HFFc6 (cell line): ENCODE results near the gene GSDMA. TPM values are rescaled to one million over a fixed set of nuclear protein-coding genes. Genes with fewer than 3 reads are reported as not detected.

Experiments
- DNase-seq: peaks from one replicate; pipeline ENCODE4 v3.0.0-alpha.2; 2018
- H3K27ac Mint-ChIP-seq: 2 replicates; pipeline ENCODE4 v1.8.0; 2020; ENCODE audit warnings: mild to moderate bottlenecking, mixed read lengths
- H3K27me3 Mint-ChIP-seq: 2 replicates; pipeline ENCODE4 v1.8.0; 2021; ENCODE audit warnings: mild to moderate bottlenecking, moderate library complexity, mixed read lengths; ENCODE audit not compliant: insufficient read depth
- H3K36me3 Mint-ChIP-seq: 2 replicates; pipeline ENCODE4 v1.8.0; 2021; ENCODE audit warnings: low read depth, mixed read lengths
- H3K4me1 Mint-ChIP-seq: 2 replicates; pipeline ENCODE4 v1.8.0; 2020; ENCODE audit warnings: low read depth, mixed read lengths
- H3K4me3 Mint-ChIP-seq: 2 replicates; pipeline ENCODE4 v1.8.0; 2020; ENCODE audit warnings: mild to moderate bottlenecking, moderate library complexity, mixed read lengths
- H3K9me3 Mint-ChIP-seq: 2 replicates; pipeline ENCODE4 v1.8.0; 2020; ENCODE audit warnings: mild to moderate bottlenecking, mixed read lengths
- CTCF ChIP-seq: fragments of 200-600 bp; sonication (generic); IDR thresholded peaks from 2 replicates; pipeline ENCODE4 v1.5.0; 2021; ENCODE audit warnings: antibody characterized with exemption, mild to moderate bottlenecking
- total RNA-seq, 6 experiments: library from RNA; stranded (reverse); fragmentation: NEBNext Ultra II Directional; extraction: Animal tissue kit (Norgen Biotek cat#: 25700); gene quantifications; 2 replicates in 1 of 6; 3 replicates in 5 of 6; pipeline ENCODE4 v1.2.3, GENCODE V29; 2021

Gene GSDMA
- total RNA-seq, 6 experiments from 2014 or later: 0.11 to 0.43 (median 0.36) TPM

GRCh38 chr17:39935909-39936308 is 26.9 kb upstream of the GSDMA start:
- no peaks in the 10 kb centered on the region for H3K36me3 Mint-ChIP-seq
- H3K9me3 Mint-ChIP-seq: no peaks in the 10 kb centered on the region
- no peak for DNase-seq
- H3K4me3 Mint-ChIP-seq: no peak overlapping the region
- no peak overlapping the region for H3K27ac Mint-ChIP-seq
- H3K4me1 Mint-ChIP-seq: peaks cover 29% of the 10 kb centered on the region
- peaks cover 8% of the 10 kb centered on the region for H3K27me3 Mint-ChIP-seq
- TF ChIP-seq CTCF: no peak

GRCh38 chr17:39937447-39937846 is 25.4 kb upstream of the GSDMA start:
- H3K27me3 Mint-ChIP-seq: peaks cover 10% of the 10 kb centered on the region
- H3K4me3 Mint-ChIP-seq: no peak overlapping the region
- H3K36me3 Mint-ChIP-seq: no peaks in the 10 kb centered on the region
- no peak overlapping the region for H3K27ac Mint-ChIP-seq
- TF ChIP-seq CTCF: no peak
- peaks cover 29% of the 10 kb centered on the region for H3K4me1 Mint-ChIP-seq
- H3K9me3 Mint-ChIP-seq: no peaks in the 10 kb centered on the region
- no peak for DNase-seq

DNA sequence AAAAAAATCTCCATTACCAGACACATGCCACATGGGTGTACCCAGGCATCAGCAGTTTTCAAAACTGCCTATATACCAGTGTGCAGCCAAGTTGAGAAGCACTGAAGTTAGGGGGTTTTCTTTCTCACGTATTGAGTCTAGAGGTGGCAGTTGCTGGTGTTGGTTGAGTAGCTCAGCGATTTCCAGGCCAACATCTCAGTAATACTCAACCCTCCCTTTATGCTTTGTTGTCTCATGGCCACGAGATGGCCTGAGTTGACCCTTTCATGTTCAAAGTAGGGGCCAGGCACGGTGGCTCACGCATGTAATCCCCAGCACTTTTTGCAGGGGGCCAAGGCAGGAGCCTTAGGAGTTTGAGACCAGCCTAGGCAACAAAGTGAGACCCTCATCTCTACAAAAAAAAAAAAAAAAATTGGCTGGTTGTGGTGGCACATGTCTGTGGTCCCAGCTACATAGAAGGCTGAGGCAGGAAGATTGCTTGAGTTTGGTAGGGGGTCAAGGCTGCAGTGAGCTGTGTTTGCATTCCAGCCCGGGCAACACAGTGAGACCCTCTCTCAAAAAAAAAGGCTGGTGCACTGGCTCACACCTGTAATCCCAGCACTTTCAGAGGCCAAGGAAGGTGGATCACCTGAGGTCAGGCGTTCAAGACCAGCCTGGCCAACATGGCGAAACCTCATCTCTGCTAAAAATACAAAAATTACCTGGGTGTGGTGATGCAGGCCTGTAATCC is 24.5 kb upstream of the GSDMA start:
- no peak overlapping the region for H3K27ac Mint-ChIP-seq
- no peak for TF ChIP-seq CTCF
- no peaks in the 10 kb centered on the region for H3K36me3 Mint-ChIP-seq
- DNase-seq: no peak
- peaks cover 29% of the 10 kb centered on the region for H3K4me1 Mint-ChIP-seq
- no peak overlapping the region for H3K4me3 Mint-ChIP-seq
- no peaks in the 10 kb centered on the region for H3K9me3 Mint-ChIP-seq
- peaks cover 7% of the 10 kb centered on the region for H3K27me3 Mint-ChIP-seq

DNA sequence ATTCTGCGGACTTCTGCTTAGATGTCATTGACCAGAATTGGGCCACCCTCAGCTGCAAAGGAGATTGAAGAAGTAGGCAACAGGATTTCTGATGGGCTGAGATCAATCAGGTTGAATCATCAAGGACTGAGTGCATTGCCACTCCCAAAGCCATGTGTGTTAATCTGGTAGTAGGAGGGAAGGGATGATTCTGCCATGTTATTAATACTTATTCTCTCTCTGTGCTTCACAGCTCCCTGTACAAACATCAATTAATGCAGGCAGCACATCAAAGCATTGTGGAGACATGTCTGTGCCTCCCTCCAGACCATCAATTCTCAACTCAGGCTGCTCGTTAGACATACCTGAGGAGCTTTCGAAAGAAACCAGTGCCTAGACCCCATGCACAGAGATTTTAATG is 23.7 kb upstream of the GSDMA start:
- no peak for TF ChIP-seq CTCF
- Mint-ChIP-seq H3K4me1 (peaks cover 29% of the 10 kb centered on the region), H3K27me3 (peaks cover 7% of the 10 kb centered on the region), H3K36me3 (no peaks in the 10 kb centered on the region), H3K27ac (peak overlapping the region; percentile 93), H3K4me3 (peak overlapping the region; percentile 58; the same call in 1 of the 2 replicates), H3K9me3 (no peaks in the 10 kb centered on the region)
- no peak for DNase-seq

DNA sequence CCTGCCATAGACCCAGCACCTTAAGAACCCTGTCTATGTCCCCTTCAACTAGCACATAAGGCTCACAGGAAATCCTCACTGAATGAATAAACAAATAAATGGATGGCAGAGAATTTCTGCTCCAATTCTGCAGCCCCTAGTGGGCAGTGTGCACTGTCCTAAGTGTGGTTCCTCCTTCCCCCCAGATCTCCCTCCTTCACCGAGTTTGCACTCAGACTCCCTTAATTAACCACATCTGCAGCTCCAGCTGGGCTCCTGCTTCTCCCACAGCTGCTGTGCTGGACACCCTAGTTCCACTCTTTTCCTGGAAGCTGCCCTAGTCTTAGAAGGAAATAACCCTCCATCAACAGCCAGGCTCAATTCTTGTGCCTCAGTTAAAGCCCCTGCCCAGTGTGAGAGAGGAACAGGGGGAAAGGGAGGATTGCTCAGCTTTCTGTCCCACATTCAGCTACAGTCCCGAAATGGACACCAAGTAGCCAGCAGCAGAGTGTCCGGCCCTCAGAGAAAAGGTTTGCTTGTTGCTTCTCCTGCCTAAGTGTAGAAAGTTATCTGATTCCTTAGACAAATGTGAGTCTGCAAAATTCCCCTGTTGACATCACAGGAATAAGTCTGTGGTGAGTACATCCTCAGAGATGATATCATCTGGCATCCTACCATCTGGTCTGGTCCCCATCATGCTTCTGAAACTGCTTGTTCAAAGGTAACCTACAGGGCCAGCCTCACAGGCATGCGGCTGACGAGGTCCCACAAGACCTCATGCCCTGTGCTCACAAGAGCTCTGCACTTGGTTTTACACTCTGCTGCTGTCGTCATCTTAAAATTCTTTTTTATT is 23.0 kb upstream of the GSDMA start:
- Mint-ChIP-seq H3K27ac (peak overlapping the region; percentile 93), H3K9me3 (no peaks in the 10 kb centered on the region), H3K4me1 (peaks cover 29% of the 10 kb centered on the region), H3K36me3 (no peaks in the 10 kb centered on the region), H3K4me3 (peak overlapping the region; percentile 58), H3K27me3 (peaks cover 7% of the 10 kb centered on the region)
- TF ChIP-seq CTCF: peak; percentile 77
- peak; percentile 92 for DNase-seq
